PC-9 (cell line): ENCODE data around the gene TAS1R3. TPM values are rescaled to one million over a fixed set of nuclear protein-coding genes. Genes with fewer than 3 reads are reported as not detected.

Experiments
- BruUV-seq: library from RNA; stranded (reverse); fragments of 400-500 nt; replicated peaks from 2 replicates; lab custom pipeline; 2021; lab: Mats Ljungman, UMichigan
- CTCF ChIA-PET: fragments of 300-600 bp; sonication (Branson Sonifier 250); formaldehyde crosslinking; loops from one replicate; lab custom pipeline; 2022; ENCODE audit warnings: antibody characterized with exemption; lab: Charles Lee
- POLR2A ChIA-PET: fragments of 300-600 bp; sonication (Branson Sonifier 250); formaldehyde crosslinking; loops from one replicate; lab custom pipeline; 2022; ENCODE audit warnings: antibody characterized with exemption; ENCODE audit not compliant: unreplicated experiment; lab: Charles Lee
- DNase-seq, 2 experiments: peaks; one replicate each; pipeline versions ENCODE4 v3.0.0 to v3.0.0-alpha.2; 2015 to 2022; ENCODE audit warnings: mixed read lengths in 1 of 2
- H2AFZ ChIP-seq: fragments of 200-600 bp; sonication (generic); 2 replicates; pipeline ENCODE4 v1.8.1; 2017; ENCODE audit warnings: antibody characterized with exemption
- H3F3A ChIP-seq: fragments of 200-600 bp; sonication (generic); 2 replicates; pipeline ENCODE4 v1.8.1; 2017; ENCODE audit warnings: antibody characterized with exemption, mild to moderate bottlenecking, low read depth; ENCODE audit not compliant: insufficient read depth
- H3K27ac ChIP-seq: fragments of 200-600 bp; sonication (generic); 2 replicates; pipeline ENCODE4 v1.6.1; 2016; ENCODE audit warnings: mixed run types
- H3K27me3 ChIP-seq: fragments of 200-600 bp; sonication (generic); 2 replicates; pipeline ENCODE4 v1.6.1; 2016; ENCODE audit warnings: low read depth, mixed run types; ENCODE audit not compliant: insufficient read depth
- H3K36me3 ChIP-seq: fragments of 200-600 bp; sonication (generic); 2 replicates; pipeline ENCODE4 v1.6.1; 2016; ENCODE audit warnings: low read depth, mixed run types
- H3K4me1 ChIP-seq: fragments of 200-600 bp; sonication (generic); replicated peaks from 2 replicates; pipeline ENCODE4 v1.6.1; 2016; ENCODE audit warnings: mixed run types; ENCODE audit not compliant: insufficient read depth
- H3K4me2 ChIP-seq: fragments of 200-600 bp; sonication (generic); 2 replicates; pipeline ENCODE4 v1.6.1; 2017; ENCODE audit warnings: mixed run types
- H3K4me3 ChIP-seq: fragments of 200-600 bp; sonication (generic); 2 replicates; pipeline ENCODE4 v1.6.1; 2016; ENCODE audit warnings: mixed run types
- H3K79me2 ChIP-seq: fragments of 200-600 bp; sonication (generic); 2 replicates; pipeline ENCODE4 v1.6.1; 2017; ENCODE audit warnings: low read depth, mixed run types
- H3K9me2 ChIP-seq: fragments of 200-600 bp; sonication (generic); 2 replicates; pipeline ENCODE4 v1.8.1; 2017; ENCODE audit warnings: mild to moderate bottlenecking; ENCODE audit not compliant: insufficient read depth
- H3K9me3 ChIP-seq: fragments of 200-600 bp; sonication (generic); 2 replicates; pipeline ENCODE4 v1.8.1; 2016; ENCODE audit warnings: low read depth; ENCODE audit not compliant: insufficient read depth
- H4K20me1 ChIP-seq: fragments of 200-600 bp; sonication (generic); 2 replicates; pipeline ENCODE4 v1.8.1; 2017; ENCODE audit not compliant: insufficient read depth
- EZH2 ChIP-seq: fragments of 200-600 bp; sonication (generic); IDR thresholded peaks from 2 replicates; pipeline ENCODE4 v1.8.0; 2017; ENCODE audit warnings: antibody characterized with exemption, low read depth
- intact Hi-C: fragments of 100-400 bp; cut with micrococcal nuclease; formaldehyde crosslinking; loops from one replicate; pipeline ENCODE4 v1.10.0; 2022; ENCODE audit not compliant: unreplicated experiment
- total RNA-seq: library from RNA; stranded (reverse); gene quantifications from 2 replicates; pipeline ENCODE4 v1.2.3, GENCODE V29; 2021
- TF ChIP-seq, protein P1 (sequence below): fragments of 200-600 bp; sonication (generic); conservative IDR thresholded peaks from 2 replicates; pipeline ENCODE4 v1.6.1; 2017; ENCODE audit warnings: mixed run types, antibody characterized with exemption, mild to moderate bottlenecking, moderate library complexity

Gene TAS1R3
- total RNA-seq, 1 experiment from 2014 or later: 0.57 TPM

DNA sequence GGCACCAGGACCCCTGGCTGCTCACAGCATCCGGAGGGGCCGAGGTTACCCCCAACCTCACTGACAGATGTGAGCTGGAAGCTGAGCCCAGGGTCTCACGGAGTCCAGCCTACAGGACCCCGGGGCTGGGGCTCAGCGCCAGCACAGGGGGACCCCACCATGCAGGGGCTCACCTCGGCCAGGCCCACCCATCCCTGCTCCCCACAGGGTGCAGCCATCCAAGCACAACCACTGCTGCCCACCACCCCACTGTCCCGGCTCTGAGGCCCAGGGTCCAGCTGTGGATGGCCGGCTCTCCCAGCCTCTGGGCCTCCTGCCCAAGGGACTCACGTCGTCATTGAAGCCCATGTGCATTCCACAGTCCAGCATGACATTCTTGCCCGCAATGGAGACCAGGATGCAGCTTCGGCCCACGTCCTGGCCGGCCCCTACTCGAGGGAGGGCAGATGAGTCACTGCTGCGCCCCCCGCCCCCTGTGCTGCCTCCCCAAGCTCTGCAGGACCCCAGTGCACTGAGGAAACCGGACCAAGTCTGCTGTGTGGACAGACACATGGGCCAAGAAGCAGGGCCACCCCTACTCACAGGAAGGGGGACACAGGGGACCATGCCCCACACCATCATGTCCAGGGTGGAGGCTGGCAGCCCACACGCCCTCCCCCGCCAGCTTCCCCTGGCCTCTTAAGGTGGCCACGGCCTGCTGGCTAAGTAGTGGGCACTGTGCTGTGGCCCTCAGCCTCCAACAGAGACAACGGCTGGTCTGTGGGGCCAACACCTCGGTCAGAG lies 10.2 kb upstream of the TAS1R3 start:
- no peak for TF ChIP-seq EZH2
- TF ChIP-seq, protein P1, sequence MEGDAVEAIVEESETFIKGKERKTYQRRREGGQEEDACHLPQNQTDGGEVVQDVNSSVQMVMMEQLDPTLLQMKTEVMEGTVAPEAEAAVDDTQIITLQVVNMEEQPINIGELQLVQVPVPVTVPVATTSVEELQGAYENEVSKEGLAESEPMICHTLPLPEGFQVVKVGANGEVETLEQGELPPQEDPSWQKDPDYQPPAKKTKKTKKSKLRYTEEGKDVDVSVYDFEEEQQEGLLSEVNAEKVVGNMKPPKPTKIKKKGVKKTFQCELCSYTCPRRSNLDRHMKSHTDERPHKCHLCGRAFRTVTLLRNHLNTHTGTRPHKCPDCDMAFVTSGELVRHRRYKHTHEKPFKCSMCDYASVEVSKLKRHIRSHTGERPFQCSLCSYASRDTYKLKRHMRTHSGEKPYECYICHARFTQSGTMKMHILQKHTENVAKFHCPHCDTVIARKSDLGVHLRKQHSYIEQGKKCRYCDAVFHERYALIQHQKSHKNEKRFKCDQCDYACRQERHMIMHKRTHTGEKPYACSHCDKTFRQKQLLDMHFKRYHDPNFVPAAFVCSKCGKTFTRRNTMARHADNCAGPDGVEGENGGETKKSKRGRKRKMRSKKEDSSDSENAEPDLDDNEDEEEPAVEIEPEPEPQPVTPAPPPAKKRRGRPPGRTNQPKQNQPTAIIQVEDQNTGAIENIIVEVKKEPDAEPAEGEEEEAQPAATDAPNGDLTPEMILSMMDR: no peak
- Histone ChIP-seq H3K4me1 (peaks cover 26% of the 10 kb centered on the region), H3K27ac (no peak overlapping the region), H3K79me2 (peaks cover 76% of the 10 kb centered on the region), H3K4me2 (no peak overlapping the region), H3K9me2 (no peaks in the 10 kb centered on the region), H3K4me3 (no peak overlapping the region), H2AFZ (no peak overlapping the region), H4K20me1 (peaks cover 59% of the 10 kb centered on the region), H3K36me3 (0 out of 2 replicates have a peak, but pooled peaks cover 5% of the 10 kb centered on the region), H3F3A (peaks cover 47% of the 10 kb centered on the region), H3K27me3 (no peaks in the 10 kb centered on the region), H3K9me3 (no peaks in the 10 kb centered on the region)
- intact Hi-C loops: no loop called here
- BruUV-seq: no TSS peak
- DNase-seq: no peak
- POLR2A ChIA-PET: no interaction called here
- CTCF ChIA-PET: no interaction called here

DNA sequence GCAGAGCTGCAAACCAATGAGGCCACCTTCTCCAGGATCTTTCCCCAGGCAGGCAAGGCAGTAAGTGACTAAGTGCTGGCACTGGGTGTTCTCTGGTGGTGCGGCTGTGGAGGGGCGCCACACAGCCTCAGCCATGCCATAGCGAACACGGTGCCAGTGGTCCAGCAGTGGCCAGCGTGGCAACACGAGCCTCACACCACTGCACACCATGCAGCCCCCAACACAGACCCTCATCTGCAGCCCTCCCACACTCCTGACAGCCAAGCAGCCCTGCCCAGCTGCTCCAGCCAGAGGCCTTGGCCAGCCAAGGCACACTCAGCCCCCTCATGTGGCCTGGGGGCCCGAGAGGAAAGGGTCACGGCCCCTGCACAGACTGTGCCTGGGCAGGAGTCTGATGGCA lies 9.6 kb upstream of the TAS1R3 start:
- Histone ChIP-seq H3K27me3 (no peaks in the 10 kb centered on the region), H2AFZ (no peak overlapping the region), H3F3A (peaks cover 48% of the 10 kb centered on the region), H4K20me1 (peaks cover 56% of the 10 kb centered on the region), H3K4me2 (no peak overlapping the region), H3K9me3 (no peaks in the 10 kb centered on the region), H3K4me3 (no peak overlapping the region), H3K36me3 (no peaks in the 10 kb centered on the region), H3K27ac (no peak overlapping the region), H3K79me2 (peaks cover 76% of the 10 kb centered on the region), H3K9me2 (no peaks in the 10 kb centered on the region), H3K4me1 (peaks cover 32% of the 10 kb centered on the region)
- ChIA-PET POLR2A (no interaction called here), CTCF (no interaction called here)
- no TSS peak for BruUV-seq
- TF ChIP-seq, protein P1: no peak
- TF ChIP-seq EZH2: no peak
- intact Hi-C loops: no loop called here
- DNase-seq: no peak

DNA sequence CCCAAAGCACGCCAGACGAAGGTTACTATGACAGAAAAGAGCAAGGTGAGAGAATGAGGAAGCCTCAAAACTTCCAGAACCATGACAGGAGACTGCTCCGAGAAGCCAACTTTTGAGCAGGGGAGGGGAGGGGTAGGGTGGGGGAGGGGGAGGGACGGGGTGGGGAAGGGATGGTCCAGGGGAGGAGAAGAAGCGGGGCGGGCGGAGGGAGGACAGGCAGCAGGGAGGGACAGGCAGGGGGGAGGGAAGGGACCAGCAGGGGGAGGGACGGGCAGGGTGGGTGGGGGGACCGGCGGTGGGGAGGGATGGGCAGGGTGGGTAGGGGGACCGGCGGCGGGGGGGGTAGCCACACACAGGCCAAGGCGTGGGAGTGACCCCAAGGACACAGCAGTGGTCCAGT lies 8.7 kb upstream of the TAS1R3 start:
- peaks cover 42% of the 10 kb centered on the region for H3F3A ChIP-seq
- intact Hi-C loops: no loop called here
- H3K36me3 ChIP-seq: no peaks in the 10 kb centered on the region
- TF ChIP-seq, protein P1: no peak
- TF ChIP-seq EZH2: no peak
- no TSS peak for BruUV-seq
- DNase-seq: no peak
- CTCF ChIA-PET: no interaction called here
- H3K79me2 ChIP-seq: peaks cover 74% of the 10 kb centered on the region
- no peaks in the 10 kb centered on the region for H3K27me3 ChIP-seq
- no peak overlapping the region for H3K4me3 ChIP-seq
- peaks cover 32% of the 10 kb centered on the region for H3K4me1 ChIP-seq
- no peaks in the 10 kb centered on the region for H3K9me3 ChIP-seq
- peaks cover 51% of the 10 kb centered on the region for H4K20me1 ChIP-seq
- no peak overlapping the region for H3K27ac ChIP-seq
- POLR2A ChIA-PET: no interaction called here
- no peaks in the 10 kb centered on the region for H3K9me2 ChIP-seq
- no peak overlapping the region for H3K4me2 ChIP-seq
- no peak overlapping the region for H2AFZ ChIP-seq
